Measurements from ENCODE around the gene ZNF521.

The ZNF521 gene

GRCh38 chr18:25113566-25113965 is 238.4 kb downstream of the ZNF521 start:
- no peak for DNase-seq

- DNase-seq: no peak
Observed at GRCh38 chr18:25112821-25113434, 239.0 kb downstream of the ZNF521 start.

- DNase-seq: no peak
Observed at GRCh38 chr18:25111377-25112288, 240.3 kb downstream of the ZNF521 start.

- no peak for DNase-seq
Observed at GRCh38 chr18:25109484-25109883, 242.5 kb downstream of the ZNF521 start.

GRCh38 chr18:25103468-25104155 is 248.4 kb downstream of the ZNF521 start:
- no peak for DNase-seq

- DNase-seq: no peak
Observed at GRCh38 chr18:25102662-25103061, 249.3 kb downstream of the ZNF521 start.

- DNase-seq: no peak
Observed at GRCh38 chr18:25100418-25100817, 251.5 kb downstream of the ZNF521 start.

GRCh38 chr18:25099895-25100294 is 252.1 kb downstream of the ZNF521 start:
- no peak for DNase-seq

- DNase-seq: no peak
Observed at GRCh38 chr18:25097569-25098056, 254.4 kb downstream of the ZNF521 start.

GRCh38 chr18:25097057-25097456 is 254.9 kb downstream of the ZNF521 start:
- DNase-seq: no peak

GRCh38 chr18:25093141-25093540 is 258.8 kb downstream of the ZNF521 start:
- no peak for DNase-seq

GRCh38 chr18:25089470-25089869 is 262.5 kb downstream of the ZNF521 start:
- DNase-seq: no peak

- DNase-seq: no peak
Observed at GRCh38 chr18:25086876-25087275, 265.1 kb downstream of the ZNF521 start.

- DNase-seq: no peak
Observed at GRCh38 chr18:25081001-25081400, 271.0 kb downstream of the ZNF521 start.

- no peak for DNase-seq
Observed at GRCh38 chr18:25080211-25080610, 271.8 kb downstream of the ZNF521 start.

GRCh38 chr18:25077944-25078723 is 273.8 kb downstream of the ZNF521 start:
- DNase-seq: no peak

- no peak for DNase-seq
Observed at GRCh38 chr18:25077038-25077943, 274.7 kb downstream of the ZNF521 start.

- no peak for DNase-seq
Observed at GRCh38 chr18:25075783-25076182, 276.2 kb downstream of the ZNF521 start.

- no peak for DNase-seq
Observed at GRCh38 chr18:25075331-25075730, 276.6 kb downstream of the ZNF521 start.

GRCh38 chr18:25074925-25075324 is 277.0 kb downstream of the ZNF521 start:
- no peak for DNase-seq

GRCh38 chr18:25072205-25072604 is 279.8 kb downstream of the ZNF521 start:
- no peak for DNase-seq
